ENCODE results near the gene CCER1. TPM values are rescaled to one million over a fixed set of nuclear protein-coding genes. Genes with fewer than 3 reads are reported as not detected.
"Not testable (repeated sequence)": the region's sequence is repeated elsewhere in the genome, so short reads cannot be mapped to it uniquely, and the experiment has no call there.

Gene CCER1, protein sequence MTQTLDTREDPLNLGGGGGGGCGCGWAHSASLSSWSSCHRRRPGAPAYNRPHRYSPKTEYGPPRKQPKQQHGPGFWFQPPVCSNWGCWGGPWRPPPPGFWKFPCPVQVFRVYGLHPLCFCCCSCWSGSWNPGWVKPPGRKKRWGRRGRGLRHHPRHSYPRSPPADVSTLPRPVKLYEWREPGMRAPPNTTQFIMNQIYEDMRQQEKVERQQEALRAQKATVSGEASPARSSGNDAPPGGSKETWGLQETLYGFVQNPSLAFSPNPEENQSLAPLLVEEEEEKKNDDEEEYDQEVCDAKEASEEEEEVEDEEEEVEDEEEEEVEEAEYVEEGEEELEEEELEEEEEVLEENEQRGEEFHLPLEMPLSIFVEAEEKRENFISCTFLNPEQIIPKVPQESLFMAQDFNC
- not detected for total RNA-seq

- DNase-seq = no peak
Observed at GRCh38 chr12:90954921-90955320, at the start of gene CCER1. Gene CCER1 (minus strand): TSS chr12:90955176. CDS start chr12:90954742, 434 bp downstream.

DNA sequence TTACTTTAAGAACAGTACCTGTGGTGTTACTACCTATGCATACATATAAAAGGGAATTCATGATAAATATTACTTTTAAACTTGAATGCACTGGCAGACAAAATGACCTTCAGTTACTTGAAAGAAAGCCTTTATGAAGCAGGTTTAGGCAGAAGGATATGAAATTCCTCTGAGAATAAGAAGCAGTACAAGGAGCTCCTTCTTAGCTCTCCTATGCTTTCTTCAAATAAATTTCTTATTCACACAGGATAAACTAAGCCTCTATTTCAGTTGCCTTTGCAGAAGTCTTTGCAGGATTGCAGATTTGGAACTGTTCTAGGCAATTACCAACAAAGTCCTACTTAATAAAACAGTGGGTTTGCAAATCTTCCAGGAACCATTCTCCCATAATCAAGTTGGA lies 48.8 kb upstream of the CCER1 start:
- DNase-seq = no peak

- DNase-seq = no peak
Observed at GRCh38 chr12:91001306-91001705, 46.3 kb upstream of the CCER1 start.

- no peak for DNase-seq
Observed at GRCh38 chr12:90999966-91000365, 45.0 kb upstream of the CCER1 start.

DNA sequence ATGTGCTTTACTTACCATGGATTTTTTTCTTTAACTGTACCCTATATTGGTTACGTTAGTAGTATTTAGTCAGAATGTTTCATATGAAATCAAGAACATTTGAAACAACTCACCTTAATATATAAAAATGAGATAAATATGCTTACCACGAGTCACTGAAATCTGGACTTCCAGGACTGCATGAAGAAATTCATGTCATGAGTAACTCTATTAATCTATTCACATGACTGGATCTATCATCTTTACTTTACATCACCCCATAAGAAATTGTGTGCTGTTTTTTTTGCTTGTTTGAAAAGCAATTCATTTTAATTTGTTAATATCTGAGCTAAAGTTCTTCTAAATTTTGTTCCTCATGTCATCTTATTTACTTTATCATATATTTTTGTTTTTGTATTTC lies 44.6 kb upstream of the CCER1 start:
- DNase-seq = no peak

DNA sequence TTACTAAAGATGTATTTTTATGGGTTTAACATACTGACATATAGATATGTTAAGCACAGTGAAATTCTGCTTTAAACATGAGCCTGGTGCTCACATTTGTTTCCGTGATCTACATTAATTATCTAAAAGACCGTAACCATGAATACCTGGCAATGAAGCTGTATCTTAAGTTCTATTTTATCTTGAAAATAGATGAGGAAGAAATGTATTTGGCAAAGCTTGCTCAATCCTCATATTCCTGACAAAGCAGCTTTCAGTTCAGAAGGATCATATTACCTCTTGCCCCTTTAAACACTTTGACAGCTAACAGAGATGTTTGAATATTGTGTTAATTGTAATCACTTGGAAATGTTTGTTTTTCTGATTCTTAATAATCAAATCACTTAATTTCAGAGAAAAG lies 40.0 kb upstream of the CCER1 start:
- no peak for DNase-seq

DNA sequence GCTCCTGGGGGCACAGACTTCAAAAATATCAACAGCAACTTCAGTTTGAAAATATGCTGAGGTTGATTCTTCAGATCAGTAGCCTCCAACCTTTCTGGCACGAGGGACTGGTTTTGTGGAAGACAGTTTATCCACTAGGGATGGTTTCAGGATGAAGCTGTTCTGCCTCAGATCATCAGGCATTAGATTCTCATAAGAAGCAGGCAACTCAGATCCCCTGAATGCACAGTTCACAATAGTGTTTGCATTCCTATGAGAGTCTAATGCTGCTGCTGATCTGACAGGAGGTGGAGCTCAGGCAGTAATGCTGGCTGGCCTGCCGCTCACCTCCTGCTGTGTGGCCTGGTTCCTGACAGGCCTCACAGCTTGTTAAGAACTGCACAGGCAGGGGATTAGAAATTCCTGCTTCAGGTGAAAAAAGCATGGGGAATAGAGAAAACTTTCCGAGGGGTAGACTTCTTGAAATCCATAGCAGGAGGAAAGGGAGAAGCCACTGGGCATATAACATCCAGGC lies 37.0 kb upstream of the CCER1 start:
- DNase-seq = no peak

- DNase-seq = no peak
Observed at GRCh38 chr12:90990611-90991010, 35.6 kb upstream of the CCER1 start.

DNA sequence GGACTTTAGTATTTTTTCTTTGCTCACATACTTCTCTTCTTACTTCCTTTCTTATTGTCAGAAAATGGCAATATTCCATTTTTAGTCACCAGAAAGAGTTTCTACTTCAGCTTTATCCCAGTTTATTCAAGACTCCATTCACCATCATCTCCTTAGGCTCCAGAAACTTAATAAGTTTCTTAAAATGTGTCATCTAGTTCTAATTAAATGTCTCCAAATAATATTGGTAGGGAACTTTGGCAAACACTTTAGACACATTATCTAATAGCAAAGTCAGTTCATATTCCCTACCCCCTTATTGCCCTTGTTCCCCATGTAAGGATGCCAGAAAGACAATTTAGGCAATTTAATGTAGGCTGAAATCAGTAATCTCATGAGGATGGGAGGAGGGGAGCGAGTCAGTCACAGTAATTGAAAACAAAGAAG lies 34.7 kb upstream of the CCER1 start:
- DNase-seq = peak; percentile 51

DNA sequence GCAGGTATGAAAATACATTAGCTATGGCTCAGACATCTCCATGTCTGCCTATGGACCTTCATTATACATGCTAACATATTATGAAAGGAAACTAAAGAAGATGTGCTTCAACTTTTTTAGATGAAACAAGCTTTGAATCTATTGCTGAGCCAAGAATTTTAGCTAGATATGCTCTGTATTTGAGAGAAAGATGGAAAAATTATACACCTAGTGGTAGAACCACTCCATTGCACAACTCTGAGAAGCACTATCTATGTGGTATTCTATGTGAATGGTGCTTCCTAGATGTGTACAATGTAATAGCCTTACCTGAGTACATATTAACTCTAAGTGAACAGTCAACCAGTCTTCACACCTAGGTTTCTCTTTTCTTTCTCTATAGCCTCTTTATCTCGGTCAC lies 32.5 kb upstream of the CCER1 start:
- no peak for DNase-seq

- no peak for DNase-seq
Observed at GRCh38 chr12:90987101-90987500, 32.1 kb upstream of the CCER1 start.

GRCh38 chr12:90985331-90985730 lies 30.4 kb upstream of the CCER1 start:
- DNase-seq = not testable (repeated sequence)

- no peak for DNase-seq
Observed at GRCh38 chr12:90984114-90984513, 29.1 kb upstream of the CCER1 start.

- no peak for DNase-seq
Observed at GRCh38 chr12:90982170-90982569, 27.2 kb upstream of the CCER1 start.

DNA sequence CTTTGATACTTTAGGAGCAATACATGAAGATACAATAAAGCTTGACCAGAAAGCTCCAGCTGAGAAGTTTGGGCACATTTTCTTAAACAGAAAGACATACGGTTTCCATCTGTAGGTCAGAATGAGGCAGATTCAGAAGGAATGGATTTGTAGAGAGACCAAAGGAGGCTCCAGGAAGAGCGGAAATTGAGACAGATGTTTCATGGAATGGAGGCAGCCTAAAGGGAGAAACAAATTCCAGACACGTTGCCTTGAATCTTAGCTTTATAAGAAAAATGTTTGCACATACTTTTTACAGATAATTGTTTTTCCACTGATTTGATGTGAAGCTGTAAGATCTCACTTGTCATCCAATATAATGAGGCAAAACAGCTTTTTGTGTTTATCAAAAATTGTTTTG lies 25.0 kb upstream of the CCER1 start:
- DNase-seq = peak; percentile 86

GRCh38 chr12:90979019-90979418 lies 24.0 kb upstream of the CCER1 start:
- no peak for DNase-seq

DNA sequence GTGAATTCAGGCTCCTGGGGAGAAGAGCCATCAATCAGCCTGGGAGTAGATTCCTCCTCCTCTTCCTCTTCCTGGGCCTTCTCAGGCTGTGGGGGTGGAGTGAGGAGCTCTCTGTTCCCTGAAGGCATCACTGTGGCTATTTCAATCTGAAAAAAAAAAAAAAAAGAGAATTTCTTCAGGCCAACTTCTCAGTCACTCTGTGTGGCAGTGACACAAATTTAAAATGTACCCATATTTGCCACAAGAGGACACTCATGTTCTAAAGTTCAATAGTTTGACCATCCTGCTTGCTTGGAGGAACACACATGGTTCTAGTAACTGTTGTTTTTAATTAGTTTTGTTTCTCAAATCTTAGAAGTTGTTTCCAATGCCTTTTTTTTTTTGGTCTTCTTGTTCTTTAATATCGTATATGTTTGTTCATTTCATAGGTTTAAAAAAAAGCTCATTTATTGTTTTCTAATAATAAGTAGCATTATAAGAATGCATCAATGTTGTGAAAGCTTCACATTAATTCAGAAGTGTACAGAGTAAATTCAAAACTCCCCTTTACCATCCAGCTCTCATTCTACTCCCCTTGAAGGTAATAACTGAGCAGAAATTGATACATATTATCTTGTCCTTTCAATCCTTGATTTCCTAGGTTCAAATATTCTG lies 23.3 kb upstream of the CCER1 start:
- DNase-seq = peak; percentile 81

- DNase-seq = no peak
Observed at GRCh38 chr12:90977224-90977623, 22.2 kb upstream of the CCER1 start.

DNA sequence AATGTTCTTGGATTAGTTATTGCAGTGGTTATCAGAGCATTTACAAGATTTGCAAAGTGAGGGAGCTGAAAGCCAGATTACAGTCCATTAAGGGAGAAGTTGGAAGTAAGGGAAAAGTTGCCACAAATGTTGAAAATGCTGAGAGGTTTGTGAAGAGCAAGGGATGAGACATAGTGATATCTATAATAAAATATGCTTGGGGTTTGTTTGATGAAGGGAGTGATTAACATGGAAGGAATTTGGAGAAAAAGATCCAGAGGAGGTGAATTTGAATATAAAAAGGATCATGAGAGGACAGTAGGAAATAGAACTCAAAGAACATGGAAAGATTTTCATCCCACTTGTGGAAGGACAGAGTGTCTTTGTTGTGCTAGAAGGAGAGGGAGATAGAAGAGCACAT lies 19.3 kb upstream of the CCER1 start:
- no peak for DNase-seq

GRCh38 chr12:90972226-90972625 lies 17.2 kb upstream of the CCER1 start:
- DNase-seq = no peak

GRCh38 chr12:90970911-90971310 lies 15.9 kb upstream of the CCER1 start:
- DNase-seq = no peak

DNA sequence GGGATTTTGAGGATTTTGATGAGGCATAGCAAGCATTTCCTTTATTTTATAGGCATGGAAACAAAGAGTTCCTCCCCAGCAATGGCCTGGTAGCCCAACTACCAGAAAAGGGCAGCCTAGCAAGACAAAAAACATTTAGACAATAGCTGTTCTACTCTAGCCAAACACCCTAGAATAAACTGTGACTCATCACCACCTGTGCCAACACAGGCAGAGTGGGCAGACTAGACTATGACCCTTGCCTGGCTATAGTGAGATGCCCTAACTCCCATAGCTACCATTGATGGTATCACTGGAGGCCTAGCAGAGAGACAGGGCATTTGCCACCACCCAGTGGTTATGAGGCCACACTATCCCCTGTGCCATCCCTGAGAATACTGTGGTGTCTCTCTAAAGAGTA lies 15.5 kb upstream of the CCER1 start:
- no peak for DNase-seq

DNA sequence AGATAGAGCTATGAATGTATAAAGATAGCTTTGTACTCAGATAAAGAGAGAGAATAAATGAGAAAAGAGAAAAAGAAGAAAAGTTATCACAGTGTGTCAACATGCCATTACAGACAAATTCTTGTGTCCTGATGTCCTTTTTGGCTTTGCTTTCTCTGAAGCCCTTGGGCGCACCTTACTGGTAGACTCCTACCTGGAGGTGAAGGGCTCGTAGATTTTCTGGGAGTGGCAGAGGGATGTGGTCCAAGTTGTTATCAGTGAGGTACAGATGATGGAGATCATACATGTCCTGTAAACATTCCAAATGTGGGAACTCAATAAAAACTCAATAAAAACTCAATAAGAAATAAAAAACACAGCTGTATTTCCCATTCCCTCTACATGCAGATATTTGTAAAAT lies 14.9 kb upstream of the CCER1 start:
- no peak for DNase-seq

- no peak for DNase-seq
Observed at GRCh38 chr12:90969346-90969745, 14.4 kb upstream of the CCER1 start.

Measured in tongue (tissue), 2 donors.